Type B pancreatic cell (in vitro differentiated cells): ENCODE results near the gene ROR2. TPM values are rescaled to one million over a fixed set of nuclear protein-coding genes. Genes with fewer than 3 reads are reported as not detected.

Source experiments
- DNase-seq: peaks from one replicate; pipeline ENCODE4 v3.0.0; 2021; ENCODE audit warnings: mixed read lengths; ENCODE audit not compliant: unreplicated experiment; ENCODE audit errors: extremely low spot score
- H3K27ac Mint-ChIP-seq: 2 replicates; pipeline ENCODE4 v1.8.0; 2021; ENCODE audit warnings: mild to moderate bottlenecking, mixed read lengths
- H3K27me3 Mint-ChIP-seq: 2 replicates; pipeline ENCODE4 v1.8.0; 2021; ENCODE audit warnings: mixed read lengths
- H3K36me3 Mint-ChIP-seq: 2 replicates; pipeline ENCODE4 v1.8.0; 2021; ENCODE audit warnings: mixed read lengths
- H3K4me1 Mint-ChIP-seq: one replicate; pipeline ENCODE4 v1.8.0; 2021; ENCODE audit warnings: mixed read lengths; ENCODE audit not compliant: unreplicated experiment
- H3K4me3 Mint-ChIP-seq: 2 replicates; pipeline ENCODE4 v1.8.0; 2021; ENCODE audit warnings: mild to moderate bottlenecking, mixed read lengths
- H3K9me3 Mint-ChIP-seq: 2 replicates; pipeline ENCODE4 v1.8.0; 2021; ENCODE audit warnings: mixed read lengths
- total RNA-seq: library from RNA; stranded (reverse); gene quantifications from 2 replicates; pipeline ENCODE4 v1.2.1, GENCODE V29; 2021; ENCODE audit warnings: low replicate concordance
- TF ChIP-seq, protein P1 (sequence below): fragments of 200-600 bp; sonication (generic); conservative IDR thresholded peaks from 2 replicates; pipeline ENCODE4 v1.5.0; 2021; ENCODE audit warnings: antibody characterized with exemption, mild to moderate bottlenecking

Gene ROR2
- total RNA-seq, 1 donor from 2014 or later, result 48.9 TPM

DNA sequence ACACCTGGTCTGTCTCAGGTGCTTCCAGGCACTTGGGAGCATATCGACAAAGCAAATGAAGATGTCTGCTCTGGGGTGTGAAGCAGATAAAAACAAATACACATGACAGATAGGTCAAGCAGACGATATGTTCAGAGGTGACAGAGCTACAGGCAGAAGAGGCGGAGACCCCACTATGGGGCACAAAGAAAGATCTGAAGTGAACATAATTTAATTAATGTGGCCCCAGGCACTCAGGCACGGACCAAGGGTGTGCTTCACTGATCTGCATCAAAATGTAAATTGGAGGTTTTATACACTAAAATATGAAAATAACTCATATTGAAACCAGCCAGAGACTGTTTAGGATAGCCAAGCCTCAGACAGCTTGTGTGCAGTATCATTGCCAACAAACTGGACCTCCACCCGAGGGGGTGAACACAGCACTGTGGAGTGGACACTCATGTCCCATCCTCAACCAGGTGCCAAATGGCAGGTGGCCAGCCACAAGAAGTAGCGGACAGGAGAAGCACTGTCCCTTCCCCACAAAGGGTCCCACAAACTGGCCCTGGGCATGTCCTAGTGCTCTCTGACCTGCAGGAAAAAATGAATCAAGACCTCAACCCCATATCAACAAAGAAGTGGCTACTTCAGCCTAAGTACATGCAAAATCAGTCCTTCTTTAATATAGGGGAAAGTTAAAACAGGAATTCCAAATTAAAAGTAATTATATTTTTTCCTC, 29.2 kb downstream of the ROR2 start:
- TF ChIP-seq, protein P1, sequence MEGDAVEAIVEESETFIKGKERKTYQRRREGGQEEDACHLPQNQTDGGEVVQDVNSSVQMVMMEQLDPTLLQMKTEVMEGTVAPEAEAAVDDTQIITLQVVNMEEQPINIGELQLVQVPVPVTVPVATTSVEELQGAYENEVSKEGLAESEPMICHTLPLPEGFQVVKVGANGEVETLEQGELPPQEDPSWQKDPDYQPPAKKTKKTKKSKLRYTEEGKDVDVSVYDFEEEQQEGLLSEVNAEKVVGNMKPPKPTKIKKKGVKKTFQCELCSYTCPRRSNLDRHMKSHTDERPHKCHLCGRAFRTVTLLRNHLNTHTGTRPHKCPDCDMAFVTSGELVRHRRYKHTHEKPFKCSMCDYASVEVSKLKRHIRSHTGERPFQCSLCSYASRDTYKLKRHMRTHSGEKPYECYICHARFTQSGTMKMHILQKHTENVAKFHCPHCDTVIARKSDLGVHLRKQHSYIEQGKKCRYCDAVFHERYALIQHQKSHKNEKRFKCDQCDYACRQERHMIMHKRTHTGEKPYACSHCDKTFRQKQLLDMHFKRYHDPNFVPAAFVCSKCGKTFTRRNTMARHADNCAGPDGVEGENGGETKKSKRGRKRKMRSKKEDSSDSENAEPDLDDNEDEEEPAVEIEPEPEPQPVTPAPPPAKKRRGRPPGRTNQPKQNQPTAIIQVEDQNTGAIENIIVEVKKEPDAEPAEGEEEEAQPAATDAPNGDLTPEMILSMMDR, result no peak
- Mint-ChIP-seq H3K9me3 (peaks cover 7% of the 10 kb centered on the region), H3K4me1 (peaks cover 40% of the 10 kb centered on the region), H3K36me3 (peaks cover 36% of the 10 kb centered on the region), H3K27ac (no peak overlapping the region), H3K4me3 (no peak overlapping the region), H3K27me3 (no peaks in the 10 kb centered on the region)
- no peak for DNase-seq

GRCh38 chr9:91919621-91920020, 30.4 kb downstream of the ROR2 start:
- H3K9me3 Mint-ChIP-seq, result peaks cover 3% of the 10 kb centered on the region

GRCh38 chr9:91917436-91917835, 32.6 kb downstream of the ROR2 start:
- DNase-seq, result no peak
- Mint-ChIP-seq H3K27ac (no peak overlapping the region), H3K9me3 (peaks cover 3% of the 10 kb centered on the region), H3K4me3 (no peak overlapping the region), H3K27me3 (no peaks in the 10 kb centered on the region), H3K36me3 (peaks cover 27% of the 10 kb centered on the region), H3K4me1 (peaks cover 20% of the 10 kb centered on the region)
- TF ChIP-seq, protein P1, result no peak

More at GRCh38 chr9:91919621-91920020, 30.4 kb downstream of the ROR2 start:
- Mint-ChIP-seq H3K27ac (peak overlapping the region; percentile 7), H3K4me1 (peaks cover 33% of the 10 kb centered on the region), H3K4me3 (no peak overlapping the region), H3K36me3 (peaks cover 35% of the 10 kb centered on the region), H3K27me3 (no peaks in the 10 kb centered on the region)
- TF ChIP-seq, protein P1, result no peak
- DNase-seq, result no peak

DNA sequence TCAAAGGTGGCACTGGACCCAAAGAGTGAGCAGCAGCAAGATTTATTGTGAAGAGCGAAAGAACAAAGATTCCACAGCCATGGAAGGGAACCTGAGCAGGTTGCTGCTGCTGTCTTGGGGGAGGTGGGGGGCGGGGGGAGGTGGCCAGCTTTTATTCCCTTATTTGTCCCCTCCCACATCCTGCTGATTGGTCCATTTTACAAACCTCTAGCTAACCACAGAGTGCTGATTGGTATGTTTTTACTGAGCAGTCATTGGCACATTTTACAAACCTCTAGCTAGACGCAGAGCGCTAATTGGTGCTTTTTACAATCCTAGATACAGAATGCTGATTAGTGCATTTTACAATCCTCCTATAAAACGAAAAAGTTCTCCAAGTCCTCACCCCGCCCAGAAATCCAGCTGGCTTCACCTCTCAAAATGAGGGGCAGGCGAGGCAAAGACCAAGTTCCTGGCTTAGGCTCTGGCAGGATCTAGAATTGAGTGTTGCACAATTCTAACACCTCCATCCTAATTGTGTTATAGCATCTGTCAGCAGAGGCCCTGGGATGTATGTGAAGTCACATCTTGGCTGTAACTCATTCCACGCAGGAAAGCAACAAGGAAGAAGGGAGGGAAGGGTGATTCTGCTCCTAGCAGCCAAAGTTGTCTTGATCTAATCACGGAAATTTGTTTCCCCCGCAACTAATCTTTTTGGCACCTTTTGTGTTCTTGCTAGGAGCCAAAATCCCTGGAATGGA, 34.3 kb downstream of the ROR2 start:
- Mint-ChIP-seq H3K4me3 (no peak overlapping the region), H3K27me3 (no peaks in the 10 kb centered on the region), H3K36me3 (peaks cover 22% of the 10 kb centered on the region), H3K4me1 (peaks cover 8% of the 10 kb centered on the region), H3K27ac (no peak overlapping the region), H3K9me3 (no peaks in the 10 kb centered on the region)
- TF ChIP-seq, protein P1, result no peak
- DNase-seq, result no peak

DNA sequence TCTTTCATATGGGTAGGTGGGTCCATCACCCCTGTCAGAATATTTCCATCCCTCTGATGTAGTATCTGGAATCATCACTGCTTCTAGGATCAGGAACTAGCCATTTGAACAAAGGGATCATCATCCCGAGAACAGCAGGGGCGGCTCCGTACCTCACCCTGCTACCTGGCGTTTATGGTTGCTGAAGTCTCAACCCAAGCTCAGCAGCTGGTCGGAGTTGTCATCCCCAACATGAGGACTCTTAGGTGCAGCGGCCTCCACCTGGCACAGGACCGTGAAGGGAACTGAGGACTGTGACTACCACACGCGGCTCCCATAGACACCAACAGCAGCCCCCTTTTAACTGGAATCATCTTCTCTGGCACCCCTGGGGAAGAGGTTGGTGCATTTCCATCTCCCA, 35.1 kb downstream of the ROR2 start:
- no peak overlapping the region for H3K4me3 Mint-ChIP-seq
- H3K4me1 Mint-ChIP-seq, result peaks cover 4% of the 10 kb centered on the region
- peaks cover 25% of the 10 kb centered on the region for H3K36me3 Mint-ChIP-seq
- H3K9me3 Mint-ChIP-seq, result no peaks in the 10 kb centered on the region
- no peaks in the 10 kb centered on the region for H3K27me3 Mint-ChIP-seq
- no peak overlapping the region for H3K27ac Mint-ChIP-seq
- TF ChIP-seq, protein P1, result no peak
- no peak for DNase-seq
